H1 (cell line): ENCODE measurements around the gene TAPT1. TPM values are rescaled to one million over a fixed set of nuclear protein-coding genes. Genes with fewer than 3 reads are reported as not detected.

Experiments used
- CTCF ChIA-PET: fragments of 300-600 bp; sonication (Branson Sonifier 250); formaldehyde crosslinking; loops from one replicate; lab custom pipeline; 2021; ENCODE audit not compliant: partially characterized antibody; lab: Charles Lee
- POLR2A ChIA-PET: fragments of 300-600 bp; sonication (Branson Sonifier 250); formaldehyde crosslinking; loops from one replicate; lab custom pipeline; 2021; ENCODE audit warnings: inconsistent platforms; ENCODE audit not compliant: partially characterized antibody; lab: Charles Lee
- DNase-seq, 2 experiments: peaks; one replicate each; pipeline versions ENCODE4 v3.0.0 to v3.0.0-alpha.2; 2010 to 2022; ENCODE audit warnings: low spot score in 2 of 2, low read depth in 1 of 2, mixed read lengths in 1 of 2
- FAIRE-seq: peaks from 2 replicates; lab custom pipeline; 2011; peaks lifted over from hg19 to GRCh38; lab: Jason Lieb, UNC
- H2AFZ ChIP-seq: 2 replicates; pipeline ENCODE4 v1.8.1; 2012; ENCODE audit warnings: low read length, inconsistent platforms
- H2AK5ac ChIP-seq: 2 replicates; pipeline ENCODE4 v1.6.1; 2013; ENCODE audit warnings: low read depth, low read length
- H2BK120ac ChIP-seq: replicated peaks from 2 replicates; pipeline ENCODE3; 2013; ENCODE audit warnings: low read depth, low read length, inconsistent platforms
- H2BK12ac ChIP-seq: 2 replicates; pipeline ENCODE4 v1.6.1; 2013; ENCODE audit warnings: low read depth, low read length
- H2BK15ac ChIP-seq: 2 replicates; pipeline ENCODE4 v1.6.1; 2013; ENCODE audit warnings: low read length
- H2BK20ac ChIP-seq: 2 replicates; pipeline ENCODE4 v1.6.1; 2013; ENCODE audit warnings: low read length
- H2BK5ac ChIP-seq: 2 replicates; pipeline ENCODE4 v1.6.1; 2013; ENCODE audit warnings: low read depth, low read length
- H3K14ac ChIP-seq: 2 replicates; pipeline ENCODE4 v1.6.1; 2013; ENCODE audit warnings: inconsistent platforms; ENCODE audit not compliant: insufficient read length
- H3K18ac ChIP-seq: 2 replicates; pipeline ENCODE4 v1.6.1; 2013; ENCODE audit warnings: low read length; ENCODE audit errors: extremely low read depth
- H3K23ac ChIP-seq: 2 replicates; pipeline ENCODE4 v1.6.1; 2013; ENCODE audit warnings: inconsistent platforms; ENCODE audit not compliant: insufficient read length
- H3K23me2 ChIP-seq: 2 replicates; pipeline ENCODE4 v1.6.1; 2013; ENCODE audit warnings: low read depth, low read length
- H3K27ac ChIP-seq: 2 replicates; pipeline ENCODE4 v1.6.1; 2011; ENCODE audit warnings: low read depth, low read length, inconsistent platforms
- H3K27me3 ChIP-seq, 4 experiments: replicated peaks in 1 of 4; 1 replicate in 1 of 4; 2 replicates in 3 of 4; pipeline versions ENCODE4 v1.6.1 to v1.8.1; 2011 to 2013; ENCODE audit warnings: low read length in 3 of 4, mild to moderate bottlenecking in 3 of 4, inconsistent platforms in 2 of 4, mixed read lengths in 2 of 4, moderate library complexity in 1 of 4; ENCODE audit not compliant: control insufficient read depth in 3 of 4, insufficient read depth in 3 of 4; ENCODE audit errors: extremely low read depth in 1 of 4
- H3K36me3 ChIP-seq, 4 experiments: 2 replicates each; pipeline versions ENCODE4 v1.6.1 to v1.8.1; 2011 to 2013; ENCODE audit warnings: mild to moderate bottlenecking in 4 of 4, low read length in 3 of 4, moderate library complexity in 2 of 4, control low read depth in 1 of 4, inconsistent platforms in 1 of 4; ENCODE audit not compliant: insufficient read depth in 4 of 4, control insufficient read depth in 2 of 4
- H3K4ac ChIP-seq: replicated peaks from 2 replicates; pipeline ENCODE3; 2013; ENCODE audit warnings: low read length, low read depth, mixed read lengths, inconsistent platforms; ENCODE audit not compliant: insufficient read length
- H3K4me1 ChIP-seq, 4 experiments: replicated peaks in 1 of 4; 1 replicate in 1 of 4; 2 replicates in 3 of 4; pipeline versions ENCODE4 v1.6.1 to v1.8.1; 2011 to 2013; ENCODE audit warnings: low read length in 3 of 4, inconsistent platforms in 2 of 4, mixed read lengths in 1 of 4; ENCODE audit not compliant: insufficient read depth in 4 of 4, control insufficient read depth in 3 of 4
- H3K4me2 ChIP-seq, 2 experiments: 2 replicates each; pipeline versions ENCODE4 v1.6.1 to v1.8.1; 2011 to 2013; ENCODE audit warnings: low read depth in 2 of 2, low read length in 2 of 2, control low read depth in 1 of 2, inconsistent platforms in 1 of 2, mild to moderate bottlenecking in 1 of 2; ENCODE audit not compliant: insufficient read depth in 1 of 2
- H3K4me3 ChIP-seq, 4 experiments: fragments of 200-600, 300-600 bp in 1 of 4; sonication (generic), shearing (Covaris generic), sonication (Bioruptor Twin) in 1 of 4; 2 replicates each; pipeline versions ENCODE4 v1.5.1 to v1.8.1; 2011 to 2016; ENCODE audit warnings: low read length in 4 of 4, low read depth in 3 of 4, control low read depth in 2 of 4, inconsistent platforms in 2 of 4, mild to moderate bottlenecking in 2 of 4, mixed read lengths in 1 of 4, moderate library complexity in 1 of 4; ENCODE audit not compliant: insufficient read depth in 2 of 4; ENCODE audit errors: extremely low read depth in 1 of 4
- H3K56ac ChIP-seq: replicated peaks from 2 replicates; pipeline ENCODE3; 2013; ENCODE audit warnings: low read depth, mild to moderate bottlenecking, mixed read lengths, low read length, inconsistent platforms; ENCODE audit not compliant: insufficient read length
- H3K79me1 ChIP-seq: 2 replicates; pipeline ENCODE4 v1.6.1; 2013; ENCODE audit warnings: low read depth, low read length, control low read depth
- H3K79me2 ChIP-seq, 2 experiments: 2 replicates each; pipeline versions ENCODE4 v1.6.1 to v1.8.1; 2012 to 2013; ENCODE audit warnings: low read length in 2 of 2, mild to moderate bottlenecking in 2 of 2, inconsistent platforms in 1 of 2; ENCODE audit not compliant: insufficient read depth in 2 of 2, control insufficient read depth in 1 of 2
- H3K9ac ChIP-seq, 4 experiments: replicated peaks in 1 of 4; 1 replicate in 1 of 4; 2 replicates in 3 of 4; pipeline versions ENCODE4 v1.6.1 to v1.8.1; 2011 to 2013; ENCODE audit warnings: low read depth in 3 of 4, low read length in 3 of 4, control low read depth in 2 of 4, mild to moderate bottlenecking in 2 of 4, moderate library complexity in 2 of 4, inconsistent platforms in 1 of 4; ENCODE audit errors: extremely low read depth in 1 of 4
- H3K9me3 ChIP-seq, 2 experiments: 2 replicates each; pipeline versions ENCODE4 v1.6.1 to v1.8.1; 2012 to 2013; ENCODE audit warnings: mild to moderate bottlenecking in 2 of 2, moderate library complexity in 2 of 2, control low read depth in 1 of 2, inconsistent platforms in 1 of 2, low read depth in 1 of 2, low read length in 1 of 2, mixed read lengths in 1 of 2; ENCODE audit not compliant: insufficient read depth in 2 of 2
- H4K20me1 ChIP-seq, 2 experiments: replicated peaks in 1 of 2; 2 replicates each; pipeline versions ENCODE3 to v1.8.1; 2011 to 2013; ENCODE audit warnings: inconsistent platforms in 2 of 2, low read length in 2 of 2, mild to moderate bottlenecking in 1 of 2; ENCODE audit not compliant: insufficient read depth in 2 of 2, control insufficient read depth in 1 of 2
- H4K5ac ChIP-seq: 2 replicates; pipeline ENCODE4 v1.6.1; 2013; ENCODE audit warnings: low read length, low read depth, mixed read lengths, inconsistent platforms; ENCODE audit not compliant: insufficient read length
- H4K8ac ChIP-seq: 2 replicates; pipeline ENCODE4 v1.8.0; 2013; ENCODE audit warnings: mild to moderate bottlenecking, moderate library complexity, low read length, inconsistent platforms; ENCODE audit not compliant: insufficient read depth; ENCODE audit errors: extremely low read depth
- H4K91ac ChIP-seq: replicated peaks from 2 replicates; pipeline ENCODE3; 2013; ENCODE audit warnings: low read length, mixed read lengths, inconsistent platforms; ENCODE audit not compliant: insufficient read length
- CEBPB ChIP-seq: IDR thresholded peaks from 2 replicates; pipeline ENCODE4 v1.6.1; 2012; ENCODE audit warnings: low read depth, low read length
- EP300 ChIP-seq, 2 experiments: IDR thresholded peaks; 1 replicate in 1 of 2; 2 replicates in 1 of 2; pipeline ENCODE4 v1.6.1; 2011 to 2012; ENCODE audit warnings: low read depth in 2 of 2, low read length in 2 of 2, mild to moderate bottlenecking in 2 of 2, borderline replicate concordance in 1 of 2, inconsistent platforms in 1 of 2, moderate library complexity in 1 of 2
- GABPA ChIP-seq: IDR thresholded peaks from 2 replicates; pipeline ENCODE4 v1.6.1; 2011; ENCODE audit warnings: mild to moderate bottlenecking, low read length, moderate library complexity, borderline replicate concordance; ENCODE audit not compliant: insufficient read depth
- MAFK ChIP-seq: IDR thresholded peaks from 2 replicates; pipeline ENCODE4 v1.6.1; 2012; ENCODE audit warnings: low read depth, mild to moderate bottlenecking, improper control_type of control experiment, low read length
- NRF1 ChIP-seq: IDR thresholded peaks from 2 replicates; pipeline ENCODE4 v1.6.1; 2011; ENCODE audit warnings: mild to moderate bottlenecking, low read depth, low read length, improper control_type of control experiment
- POU5F1 ChIP-seq: IDR thresholded peaks from 2 replicates; pipeline ENCODE4 v1.6.1; 2011; ENCODE audit warnings: low read depth, mild to moderate bottlenecking, low read length, moderate library complexity
- RAD21 ChIP-seq, 2 experiments: IDR thresholded peaks in 1 of 2; conservative IDR thresholded peaks in 1 of 2; 2 replicates each; pipeline ENCODE4 v1.6.1; 2011; ENCODE audit warnings: low read depth in 2 of 2, low read length in 2 of 2, improper control_type of control experiment in 1 of 2, inconsistent platforms in 1 of 2, mild to moderate bottlenecking in 1 of 2, moderate library complexity in 1 of 2
- RNF2 ChIP-seq: fragments of 200-900, 300-1000 bp; sonication (generic); IDR thresholded peaks from 2 replicates; pipeline ENCODE4 v1.7.1; 2016; ENCODE audit warnings: borderline replicate concordance, low read depth, mild to moderate bottlenecking, antibody characterized with exemption, low read length; ENCODE audit not compliant: poor library complexity, severe bottlenecking; ENCODE audit errors: missing control alignments
- SIX5 ChIP-seq: IDR thresholded peaks from 2 replicates; pipeline ENCODE4 v1.6.1; 2011; ENCODE audit warnings: mild to moderate bottlenecking, low read depth, low read length
- TCF12 ChIP-seq: IDR thresholded peaks from 2 replicates; pipeline ENCODE4 v1.6.1; 2011; ENCODE audit warnings: low read depth, mild to moderate bottlenecking, low read length
- polyA plus RNA-seq, 7 experiments: library from polyadenylated mRNA; depleted of rRNA in 3 of 7; stranded (reverse) in 5 of 7; unstranded in 2 of 7; fragments of >200 nt in 5 of 7; fragments of 200-250 nt in 2 of 7; gene quantifications; 1 replicate in 5 of 7; 2 replicates in 1 of 7; 4 replicates in 1 of 7; pipeline versions ENCODE4 v1.2.1 to v1.2.3, GENCODE V29; 2011 to 2013; ENCODE audit warnings: missing spikeins in 2 of 7, mixed read lengths in 2 of 7
- total RNA-seq: library from RNA; stranded (reverse); fragmentation: NEBNext Ultra II Directional; extraction: Animal tissue kit (Norgen Biotek cat#: 25700); gene quantifications from 2 replicates; pipeline ENCODE4 v1.2.1, GENCODE V29; 2021

The TAPT1 gene
- total and polyA plus RNA-seq, 2 of the 8 experiments (the other 6 are each of a cell fraction or from before 2014, with no cell fraction given) = 4.2 to 15.3 TPM

DNA sequence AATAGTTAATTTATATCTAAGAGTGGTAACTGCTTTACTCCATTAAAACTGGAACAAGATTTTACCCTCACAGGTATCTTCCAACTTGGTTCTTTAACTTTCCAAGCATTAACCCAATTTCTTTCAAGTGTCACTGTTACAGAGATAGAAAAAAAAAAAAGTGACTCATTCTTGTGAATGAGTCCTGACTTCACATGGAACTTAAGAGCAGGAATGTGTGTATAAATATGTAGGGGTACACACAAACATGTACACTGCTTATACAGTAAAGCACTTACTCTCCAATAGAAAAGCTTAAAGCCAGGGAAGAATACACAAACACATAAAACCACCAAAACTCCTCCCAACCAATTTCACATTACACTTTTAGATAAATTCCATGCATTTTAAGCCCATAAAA is 38.8 kb downstream of the TAPT1 start:
- Histone ChIP-seq H4K91ac (no peak overlapping the region), H3K27me3 (no peaks in the 10 kb centered on the region), H3K79me1 (no peaks in the 10 kb centered on the region; the same call in 1 of the 2 replicates), H3K4me3 (no peak overlapping the region), H3K23me2 (no peaks in the 10 kb centered on the region), H4K5ac (no peak overlapping the region), H2BK15ac (no peak overlapping the region), H2AK5ac (no peak overlapping the region), H4K20me1 (no peaks in the 10 kb centered on the region), H2BK20ac (no peak overlapping the region), H3K4me1 (no peaks in the 10 kb centered on the region), H3K36me3 (peaks cover 0 to 10% (median 3%) of the 10 kb centered on the region in 4 experiments; a peak in 3 of 8 replicates), H2BK5ac (no peak overlapping the region), H3K9ac (no peak overlapping the region), H3K14ac (no peak overlapping the region), H3K18ac (no peak overlapping the region), H3K4me2 (no peak overlapping the region), H3K56ac (no peak overlapping the region), H2BK12ac (no peak overlapping the region), H3K4ac (no peak overlapping the region), H2AFZ (no peak overlapping the region), H3K27ac (no peak overlapping the region), H2BK120ac (no peak overlapping the region), H3K79me2 (no peaks in the 10 kb centered on the region), H4K8ac (no peak overlapping the region), H3K9me3 (no peaks in the 10 kb centered on the region), H3K23ac (no peak overlapping the region)
- FAIRE-seq = no peak
- DNase-seq = no peak
- POLR2A ChIA-PET = no interaction called here
- CTCF ChIA-PET = interaction anchor here (1.0 to 1.2 kb wide), 3 partner anchors 9 to 123 kb away, joined by 4 to 6 read pairs (median 5); no protein-coding TSS in a partner anchor
- TF ChIP-seq RAD21 (IDR thresholded peaks at IDR 0.05 in 1 of 2, conservative IDR thresholded peaks at IDR 0.05 in 1 of 2; ENCODE audit: low read depth in 2 of 2, low read length in 2 of 2) (no peak), MAFK (no peak), CEBPB (no peak), SIX5 (no peak), POU5F1 (no peak), NRF1 (no peak), TCF12 (no peak), GABPA (no peak), EP300 (IDR thresholded peaks at IDR 0.05; ENCODE audit: borderline replicate concordance in 1 of 2, low read depth in 2 of 2, low read length in 2 of 2) (no peak), RNF2 (no peak)
